DOHH2 (cell line): ENCODE data around the gene WFDC1.

Source experiments
- H3F3A ChIP-seq: fragments of 200-600 bp; sonication (generic), shearing (Covaris generic); 2 replicates; pipeline ENCODE4 v1.6.0; 2016; ENCODE audit warnings: antibody characterized with exemption, mild to moderate bottlenecking; ENCODE audit not compliant: control insufficient read depth, insufficient read depth
- H3K27ac ChIP-seq: fragments of 200-600 bp; sonication (generic); 2 replicates; pipeline ENCODE4 v1.5.1; 2014; ENCODE audit warnings: low read depth, mild to moderate bottlenecking, low read length, moderate library complexity
- H3K27me3 ChIP-seq: fragments of 200-600 bp; sonication (generic); 2 replicates; pipeline ENCODE4 v1.6.1; 2014; ENCODE audit warnings: mild to moderate bottlenecking, low read length, mixed read lengths; ENCODE audit not compliant: control insufficient read depth
- H3K36me3 ChIP-seq: fragments of 200-600 bp; sonication (generic); 2 replicates; pipeline ENCODE4 v1.6.1; 2014; ENCODE audit warnings: mild to moderate bottlenecking, low read length, moderate library complexity, mixed read lengths; ENCODE audit not compliant: control insufficient read depth
- H3K4me1 ChIP-seq: fragments of 200-600 bp; sonication (generic); 2 replicates; pipeline ENCODE4 v1.6.1; 2014; ENCODE audit warnings: mild to moderate bottlenecking, low read length, mixed read lengths; ENCODE audit not compliant: control insufficient read depth
- H3K4me2 ChIP-seq: fragments of 200-600 bp; sonication (generic); 2 replicates; pipeline ENCODE4 v1.6.0; 2014; ENCODE audit warnings: mild to moderate bottlenecking, low read length, moderate library complexity
- H3K4me3 ChIP-seq: fragments of 200-600 bp; sonication (generic); 2 replicates; pipeline ENCODE4 v1.5.1; 2014; ENCODE audit warnings: mild to moderate bottlenecking, low read length, mixed read lengths
- H3K79me2 ChIP-seq: fragments of 200-600 bp; sonication (generic); 2 replicates; pipeline ENCODE4 v1.6.1; 2014; ENCODE audit warnings: mild to moderate bottlenecking, low read length, mixed read lengths; ENCODE audit not compliant: control insufficient read depth
- H3K9me2 ChIP-seq: fragments of 200-600 bp; sonication (generic); replicated peaks from 2 replicates; pipeline ENCODE4 v1.6.1; 2014; ENCODE audit warnings: mild to moderate bottlenecking, low read length, mixed read lengths; ENCODE audit not compliant: control insufficient read depth
- H3K9me3 ChIP-seq: fragments of 200-600 bp; sonication (generic); 2 replicates; pipeline ENCODE4 v1.6.1; 2014; ENCODE audit warnings: antibody characterized with exemption, low read length, mixed read lengths; ENCODE audit not compliant: control insufficient read depth, insufficient read depth
- H4K20me1 ChIP-seq: fragments of 200-600 bp; sonication (generic); 2 replicates; pipeline ENCODE4 v1.6.0; 2014; ENCODE audit warnings: low read depth, mild to moderate bottlenecking, antibody characterized with exemption, low read length, moderate library complexity; ENCODE audit not compliant: control insufficient read depth, insufficient read depth
- CTCF ChIP-seq: fragments of 200-600 bp; sonication (generic); IDR thresholded peaks from one replicate; pipeline ENCODE4 v1.5.1; 2014; ENCODE audit warnings: antibody characterized with exemption, mild to moderate bottlenecking, low read depth, low read length; ENCODE audit not compliant: poor library complexity, severe bottlenecking
- EZH2phosphoT487 ChIP-seq: fragments of 200-600 bp; sonication (generic); IDR thresholded peaks from 2 replicates; pipeline ENCODE4 v1.6.1; 2017; ENCODE audit warnings: borderline replicate concordance, mild to moderate bottlenecking, antibody characterized with exemption, low read length, moderate library complexity, mixed read lengths

WFDC1 gene

GRCh38 chr16:84358601-84359295, 64.1 kb downstream of the WFDC1 start:
- no peak overlapping the region for H3K27ac ChIP-seq
- no peaks in the 10 kb centered on the region for H3K79me2 ChIP-seq
- H3F3A ChIP-seq: no peaks in the 10 kb centered on the region

GRCh38 chr16:84359326-84359725, 64.6 kb downstream of the WFDC1 start:
- Histone ChIP-seq H3K9me3 (no peaks in the 10 kb centered on the region), H4K20me1 (no peaks in the 10 kb centered on the region), H3K27me3 (no peaks in the 10 kb centered on the region), H3K4me1 (peaks cover 4% of the 10 kb centered on the region; the same call in 1 of the 2 replicates), H3F3A (no peaks in the 10 kb centered on the region), H3K4me3 (no peak overlapping the region), H3K36me3 (no peaks in the 10 kb centered on the region), H3K27ac (no peak overlapping the region), H3K4me2 (no peak overlapping the region), H3K9me2 (no peaks in the 10 kb centered on the region), H3K79me2 (no peaks in the 10 kb centered on the region)
- no peak for TF ChIP-seq EZH2phosphoT487
- no peak for TF ChIP-seq CTCF

More at GRCh38 chr16:84358601-84359295, 64.1 kb downstream of the WFDC1 start:
- H4K20me1 ChIP-seq: no peaks in the 10 kb centered on the region
- H3K27me3 ChIP-seq: no peaks in the 10 kb centered on the region
- H3K9me3 ChIP-seq: no peaks in the 10 kb centered on the region
- TF ChIP-seq EZH2phosphoT487: no peak
- TF ChIP-seq CTCF: no peak
- H3K36me3 ChIP-seq: no peaks in the 10 kb centered on the region
- no peak overlapping the region for H3K4me3 ChIP-seq
- peaks cover 4% of the 10 kb centered on the region; the same call in 1 of the 2 replicates for H3K4me1 ChIP-seq
- no peaks in the 10 kb centered on the region for H3K9me2 ChIP-seq
- no peak overlapping the region for H3K4me2 ChIP-seq

- Histone ChIP-seq H4K20me1 (no peaks in the 10 kb centered on the region), H3K27ac (no peak overlapping the region), H3K9me3 (no peaks in the 10 kb centered on the region), H3K4me3 (no peak overlapping the region), H3K79me2 (no peaks in the 10 kb centered on the region), H3K4me2 (no peak overlapping the region), H3K36me3 (no peaks in the 10 kb centered on the region), H3F3A (no peaks in the 10 kb centered on the region), H3K27me3 (no peaks in the 10 kb centered on the region), H3K9me2 (no peaks in the 10 kb centered on the region), H3K4me1 (peaks cover 4% of the 10 kb centered on the region; the same call in 1 of the 2 replicates)
- TF ChIP-seq CTCF (no peak), EZH2phosphoT487 (no peak)
These were observed 65.5 kb downstream of the WFDC1 start for GRCh38 chr16:84360170-84360569.
